H1 (cell line): ENCODE data around the gene ATP2B3. TPM values are rescaled to one million over a fixed set of nuclear protein-coding genes. Genes with fewer than 3 reads are reported as not detected.

Experiments
- CTCF ChIA-PET: fragments of 300-600 bp; sonication (Branson Sonifier 250); formaldehyde crosslinking; loops from one replicate; lab custom pipeline; 2021; ENCODE audit not compliant: partially characterized antibody; lab: Charles Lee
- POLR2A ChIA-PET: fragments of 300-600 bp; sonication (Branson Sonifier 250); formaldehyde crosslinking; loops from one replicate; lab custom pipeline; 2021; ENCODE audit warnings: inconsistent platforms; ENCODE audit not compliant: partially characterized antibody; lab: Charles Lee
- DNase-seq, 2 experiments: peaks; one replicate each; pipeline versions ENCODE4 v3.0.0 to v3.0.0-alpha.2; 2010 to 2022; ENCODE audit warnings: low spot score in 2 of 2, low read depth in 1 of 2, mixed read lengths in 1 of 2
- FAIRE-seq: peaks from 2 replicates; lab custom pipeline; 2011; peaks lifted over from hg19 to GRCh38; lab: Jason Lieb, UNC
- H2AFZ ChIP-seq: 2 replicates; pipeline ENCODE4 v1.8.1; 2012; ENCODE audit warnings: low read length, inconsistent platforms
- H2AK5ac ChIP-seq: 2 replicates; pipeline ENCODE4 v1.6.1; 2013; ENCODE audit warnings: low read depth, low read length
- H2BK120ac ChIP-seq: replicated peaks from 2 replicates; pipeline ENCODE3; 2013; ENCODE audit warnings: low read depth, low read length, inconsistent platforms
- H2BK12ac ChIP-seq: 2 replicates; pipeline ENCODE4 v1.6.1; 2013; ENCODE audit warnings: low read depth, low read length
- H2BK15ac ChIP-seq: 2 replicates; pipeline ENCODE4 v1.6.1; 2013; ENCODE audit warnings: low read length
- H2BK20ac ChIP-seq: 2 replicates; pipeline ENCODE4 v1.6.1; 2013; ENCODE audit warnings: low read length
- H2BK5ac ChIP-seq: 2 replicates; pipeline ENCODE4 v1.6.1; 2013; ENCODE audit warnings: low read depth, low read length
- H3K14ac ChIP-seq: 2 replicates; pipeline ENCODE4 v1.6.1; 2013; ENCODE audit warnings: inconsistent platforms; ENCODE audit not compliant: insufficient read length
- H3K18ac ChIP-seq: 2 replicates; pipeline ENCODE4 v1.6.1; 2013; ENCODE audit warnings: low read length; ENCODE audit errors: extremely low read depth
- H3K23ac ChIP-seq: 2 replicates; pipeline ENCODE4 v1.6.1; 2013; ENCODE audit warnings: inconsistent platforms; ENCODE audit not compliant: insufficient read length
- H3K23me2 ChIP-seq: 2 replicates; pipeline ENCODE4 v1.6.1; 2013; ENCODE audit warnings: low read depth, low read length
- H3K27ac ChIP-seq: 2 replicates; pipeline ENCODE4 v1.6.1; 2011; ENCODE audit warnings: low read depth, low read length, inconsistent platforms
- H3K27me3 ChIP-seq, 4 experiments: replicated peaks in 1 of 4; 1 replicate in 1 of 4; 2 replicates in 3 of 4; pipeline versions ENCODE4 v1.6.1 to v1.8.1; 2011 to 2013; ENCODE audit warnings: low read length in 3 of 4, mild to moderate bottlenecking in 3 of 4, inconsistent platforms in 2 of 4, mixed read lengths in 2 of 4, moderate library complexity in 1 of 4; ENCODE audit not compliant: control insufficient read depth in 3 of 4, insufficient read depth in 3 of 4; ENCODE audit errors: extremely low read depth in 1 of 4
- H3K36me3 ChIP-seq, 4 experiments: 2 replicates each; pipeline versions ENCODE4 v1.6.1 to v1.8.1; 2011 to 2013; ENCODE audit warnings: mild to moderate bottlenecking in 4 of 4, low read length in 3 of 4, moderate library complexity in 2 of 4, control low read depth in 1 of 4, inconsistent platforms in 1 of 4; ENCODE audit not compliant: insufficient read depth in 4 of 4, control insufficient read depth in 2 of 4
- H3K4ac ChIP-seq: replicated peaks from 2 replicates; pipeline ENCODE3; 2013; ENCODE audit warnings: low read length, low read depth, mixed read lengths, inconsistent platforms; ENCODE audit not compliant: insufficient read length
- H3K4me1 ChIP-seq, 4 experiments: replicated peaks in 1 of 4; 1 replicate in 1 of 4; 2 replicates in 3 of 4; pipeline versions ENCODE4 v1.6.1 to v1.8.1; 2011 to 2013; ENCODE audit warnings: low read length in 3 of 4, inconsistent platforms in 2 of 4, mixed read lengths in 1 of 4; ENCODE audit not compliant: insufficient read depth in 4 of 4, control insufficient read depth in 3 of 4
- H3K4me2 ChIP-seq, 2 experiments: 2 replicates each; pipeline versions ENCODE4 v1.6.1 to v1.8.1; 2011 to 2013; ENCODE audit warnings: low read depth in 2 of 2, low read length in 2 of 2, control low read depth in 1 of 2, inconsistent platforms in 1 of 2, mild to moderate bottlenecking in 1 of 2; ENCODE audit not compliant: insufficient read depth in 1 of 2
- H3K4me3 ChIP-seq, 4 experiments: fragments of 200-600, 300-600 bp in 1 of 4; sonication (generic), shearing (Covaris generic), sonication (Bioruptor Twin) in 1 of 4; 2 replicates each; pipeline versions ENCODE4 v1.5.1 to v1.8.1; 2011 to 2016; ENCODE audit warnings: low read length in 4 of 4, low read depth in 3 of 4, control low read depth in 2 of 4, inconsistent platforms in 2 of 4, mild to moderate bottlenecking in 2 of 4, mixed read lengths in 1 of 4, moderate library complexity in 1 of 4; ENCODE audit not compliant: insufficient read depth in 2 of 4; ENCODE audit errors: extremely low read depth in 1 of 4
- H3K56ac ChIP-seq: replicated peaks from 2 replicates; pipeline ENCODE3; 2013; ENCODE audit warnings: low read depth, mild to moderate bottlenecking, mixed read lengths, low read length, inconsistent platforms; ENCODE audit not compliant: insufficient read length
- H3K79me1 ChIP-seq: 2 replicates; pipeline ENCODE4 v1.6.1; 2013; ENCODE audit warnings: low read depth, low read length, control low read depth
- H3K79me2 ChIP-seq, 2 experiments: 2 replicates each; pipeline versions ENCODE4 v1.6.1 to v1.8.1; 2012 to 2013; ENCODE audit warnings: low read length in 2 of 2, mild to moderate bottlenecking in 2 of 2, inconsistent platforms in 1 of 2; ENCODE audit not compliant: insufficient read depth in 2 of 2, control insufficient read depth in 1 of 2
- H3K9ac ChIP-seq, 4 experiments: replicated peaks in 1 of 4; 1 replicate in 1 of 4; 2 replicates in 3 of 4; pipeline versions ENCODE4 v1.6.1 to v1.8.1; 2011 to 2013; ENCODE audit warnings: low read depth in 3 of 4, low read length in 3 of 4, control low read depth in 2 of 4, mild to moderate bottlenecking in 2 of 4, moderate library complexity in 2 of 4, inconsistent platforms in 1 of 4; ENCODE audit errors: extremely low read depth in 1 of 4
- H3K9me3 ChIP-seq, 2 experiments: 2 replicates each; pipeline versions ENCODE4 v1.6.1 to v1.8.1; 2012 to 2013; ENCODE audit warnings: mild to moderate bottlenecking in 2 of 2, moderate library complexity in 2 of 2, control low read depth in 1 of 2, inconsistent platforms in 1 of 2, low read depth in 1 of 2, low read length in 1 of 2, mixed read lengths in 1 of 2; ENCODE audit not compliant: insufficient read depth in 2 of 2
- H4K20me1 ChIP-seq, 2 experiments: replicated peaks in 1 of 2; 2 replicates each; pipeline versions ENCODE3 to v1.8.1; 2011 to 2013; ENCODE audit warnings: inconsistent platforms in 2 of 2, low read length in 2 of 2, mild to moderate bottlenecking in 1 of 2; ENCODE audit not compliant: insufficient read depth in 2 of 2, control insufficient read depth in 1 of 2
- H4K5ac ChIP-seq: 2 replicates; pipeline ENCODE4 v1.6.1; 2013; ENCODE audit warnings: low read length, low read depth, mixed read lengths, inconsistent platforms; ENCODE audit not compliant: insufficient read length
- H4K8ac ChIP-seq: 2 replicates; pipeline ENCODE4 v1.8.0; 2013; ENCODE audit warnings: mild to moderate bottlenecking, moderate library complexity, low read length, inconsistent platforms; ENCODE audit not compliant: insufficient read depth; ENCODE audit errors: extremely low read depth
- H4K91ac ChIP-seq: replicated peaks from 2 replicates; pipeline ENCODE3; 2013; ENCODE audit warnings: low read length, mixed read lengths, inconsistent platforms; ENCODE audit not compliant: insufficient read length
- HDAC2 ChIP-seq, 2 experiments: fragments of 300-600 bp in 1 of 2; sonication (generic) in 1 of 2; IDR thresholded peaks; 2 replicates each; pipeline ENCODE4 v1.6.1; 2011 to 2012; ENCODE audit warnings: low read depth in 2 of 2, low read length in 2 of 2, mild to moderate bottlenecking in 2 of 2, moderate library complexity in 2 of 2, borderline replicate concordance in 1 of 2, inconsistent platforms in 1 of 2
- KDM1A ChIP-seq: fragments of 200-600, 300-600 bp; sonication (generic); IDR thresholded peaks from 2 replicates; pipeline ENCODE4 v1.7.1; 2016; ENCODE audit warnings: mild to moderate bottlenecking, low read length, borderline replicate concordance
- WGBS, 2 experiments: shearing (Covaris generic) in 1 of 2; methylation state at CpG; one replicate each; pipeline versions ENCODE4 v1.1.6 to v1.1.7; 2013 to 2015; ENCODE audit warnings: low lambda C conversion rate in 2 of 2, mixed read lengths in 2 of 2, inconsistent platforms in 1 of 2, low coverage in 1 of 2, missing lambda C conversion rate in 1 of 2; ENCODE audit not compliant: insufficient replicate concordance in 2 of 2, insufficient coverage in 1 of 2, insufficient read length in 1 of 2; ENCODE audit errors: extremely low coverage in 1 of 2, missing lambda C conversion rate in 1 of 2; 5-methylcytosine and 5-hydroxymethylcytosine counted together
- polyA plus RNA-seq, 7 experiments: library from polyadenylated mRNA; depleted of rRNA in 3 of 7; stranded (reverse) in 5 of 7; unstranded in 2 of 7; fragments of >200 nt in 5 of 7; fragments of 200-250 nt in 2 of 7; gene quantifications; 1 replicate in 5 of 7; 2 replicates in 1 of 7; 4 replicates in 1 of 7; pipeline versions ENCODE4 v1.2.1 to v1.2.3, GENCODE V29; 2011 to 2013; ENCODE audit warnings: missing spikeins in 2 of 7, mixed read lengths in 2 of 7
- total RNA-seq: library from RNA; stranded (reverse); fragmentation: NEBNext Ultra II Directional; extraction: Animal tissue kit (Norgen Biotek cat#: 25700); gene quantifications from 2 replicates; pipeline ENCODE4 v1.2.1, GENCODE V29; 2021

The ATP2B3 gene
- total and polyA plus RNA-seq, 2 of the 8 experiments (the other 6 are each of a cell fraction or from before 2014, with no cell fraction given) = 0.14 to 0.19 TPM

- Histone ChIP-seq H2AFZ (no peak overlapping the region), H3K23ac (no peak overlapping the region), H3K27me3 (peaks cover 0 to 2% (median 0%) of the 10 kb centered on the region in 4 experiments; a peak in 5 of 7 replicates), H3K4ac (no peak overlapping the region), H3K4me2 (no peak overlapping the region; a peak in 1 of 4 replicates), H3K14ac (no peak overlapping the region), H3K9ac (no peak overlapping the region), H3K27ac (no peak overlapping the region), H4K20me1 (peaks cover 0 to 4% of the 10 kb centered on the region in 2 experiments), H3K79me2 (no peaks in the 10 kb centered on the region), H4K8ac (no peak overlapping the region), H3K4me3 (no peak overlapping the region), H3K23me2 (peaks cover 2% of the 10 kb centered on the region; the same call in 1 of the 2 replicates), H3K18ac (no peak overlapping the region), H4K91ac (no peak overlapping the region), H2AK5ac (no peak overlapping the region)
- POLR2A ChIA-PET = no interaction called here
- WGBS, 2 experiments = no CpG with 5 or more reads among the region's 18 CpGs
- CTCF ChIA-PET = interaction anchor here (1.0 to 3.6 kb wide), 4 partner anchors 14 to 62 kb away, joined by 3 to 11 read pairs (median 3); no protein-coding TSS in a partner anchor
- no peak for FAIRE-seq
- TF ChIP-seq HDAC2 (IDR thresholded peaks at IDR 0.05; ENCODE audit: borderline replicate concordance in 1 of 2, low read depth in 2 of 2, low read length in 2 of 2) (no peak), KDM1A (no peak)
- TF ChIP-seq, all 59 proteins: peak for 0
- Histone ChIP-seq H2BK120ac (no peak overlapping the region), H3K4me1 (peaks cover 0 to 18% (median 5%) of the 10 kb centered on the region in 4 experiments; a peak in 3 of 7 replicates), H2BK12ac (no peak overlapping the region), H3K9me3 (no peaks in the 10 kb centered on the region), H2BK20ac (no peak overlapping the region), H3K56ac (no peak overlapping the region), H2BK5ac (no peak overlapping the region), H4K5ac (no peak overlapping the region), H2BK15ac (no peak overlapping the region), H3K36me3 (no peaks in the 10 kb centered on the region), H3K79me1 (no peaks in the 10 kb centered on the region)
- no peak for DNase-seq
Measured at GRCh38 chrX:153495903-153496589, 21.4 kb upstream of the ATP2B3 start.
